Jurkat, Clone E6-1 (cell line): ENCODE results near the gene GDF9.

Source experiments
- DNase-seq: peaks from one replicate; pipeline ENCODE4 v3.0.0-alpha.2; 2011; ENCODE audit warnings: low read depth, low spot score
- H3K4me3 ChIP-seq: 2 replicates; pipeline ENCODE4 v1.5.1; 2011; ENCODE audit warnings: mild to moderate bottlenecking, low read length, control low read depth, moderate library complexity

GDF9 gene

DNA sequence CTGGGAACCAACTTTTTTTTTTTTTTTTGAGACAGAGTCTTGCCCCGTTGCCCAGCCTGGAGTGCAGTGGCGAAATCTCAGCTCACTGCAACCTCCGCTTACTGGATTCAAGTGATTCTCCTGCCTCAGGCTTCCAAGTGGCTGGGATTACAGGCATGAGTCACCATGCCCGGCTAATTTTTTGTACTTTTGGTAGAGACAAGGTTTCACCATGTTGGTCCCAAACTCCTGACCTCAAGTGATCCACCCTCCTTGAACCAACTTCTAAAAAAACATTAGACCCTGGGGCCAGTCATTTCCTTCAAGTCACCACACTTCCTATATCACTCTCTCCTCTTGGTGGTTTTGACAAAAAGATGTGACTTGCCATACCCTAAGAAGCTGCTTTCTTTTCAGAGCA lies 25.0 kb downstream of the GDF9 start:
- no peak for DNase-seq
- no peak overlapping the region for H3K4me3 ChIP-seq

- DNase-seq = no peak
- H3K4me3 ChIP-seq = no peak overlapping the region
Measured at GRCh38 chr5:132840896-132841295, 25.4 kb downstream of the GDF9 start.

GRCh38 chr5:132840313-132840712 lies 26.0 kb downstream of the GDF9 start:
- no peak for DNase-seq
- no peak overlapping the region for H3K4me3 ChIP-seq

DNA sequence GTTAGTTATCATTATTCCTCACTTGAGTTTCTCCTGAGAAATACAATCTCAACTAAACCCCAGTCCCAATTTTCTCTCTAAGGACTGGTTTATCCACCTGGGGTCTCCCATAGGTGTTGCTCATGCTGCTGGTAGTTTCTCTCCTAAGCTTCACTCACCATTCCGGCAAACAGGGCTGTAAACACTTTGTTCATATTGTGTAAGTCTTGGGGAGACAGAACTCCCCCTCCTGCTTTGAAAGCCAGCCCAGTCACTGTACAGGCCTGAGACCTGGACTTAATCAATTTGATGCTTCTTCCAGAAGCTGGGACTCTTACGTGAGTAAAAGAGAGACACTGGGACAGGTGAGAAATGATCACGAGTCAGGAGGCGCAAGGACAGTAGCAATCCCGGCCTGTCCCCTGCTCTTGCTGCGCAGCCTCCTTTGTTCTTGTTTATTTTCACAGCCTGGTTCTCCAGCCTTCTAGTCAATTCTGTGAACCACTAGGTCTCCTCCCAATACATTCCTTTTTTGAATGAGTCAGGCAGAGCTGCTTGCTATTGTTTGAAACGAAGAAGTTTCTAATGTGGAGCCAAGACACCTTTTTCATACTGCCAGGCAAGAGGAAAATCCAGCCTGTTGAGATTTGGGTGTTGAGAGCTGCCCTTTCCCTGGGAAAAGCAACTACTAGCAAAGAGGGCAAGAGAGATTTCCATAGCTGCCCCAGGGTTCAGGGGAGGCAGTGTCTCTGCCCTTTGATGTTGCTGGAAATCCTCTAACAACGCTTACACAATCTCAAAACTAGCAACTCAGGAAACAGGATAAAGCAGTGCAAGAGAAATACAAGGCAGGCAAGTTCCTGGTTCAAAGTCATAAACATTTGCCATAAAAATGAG lies 26.6 kb downstream of the GDF9 start:
- DNase-seq = no peak
- H3K4me3 ChIP-seq = no peak overlapping the region

GRCh38 chr5:132838516-132839282 lies 27.6 kb downstream of the GDF9 start:
- no peak overlapping the region for H3K4me3 ChIP-seq

GRCh38 chr5:132837868-132838267 lies 28.4 kb downstream of the GDF9 start:
- DNase-seq = no peak
- H3K4me3 ChIP-seq = no peak overlapping the region

More at GRCh38 chr5:132838516-132839282, 27.6 kb downstream of the GDF9 start:
- DNase-seq = no peak

GRCh38 chr5:132836852-132837251 lies 29.4 kb downstream of the GDF9 start:
- DNase-seq = no peak
- no peak overlapping the region for H3K4me3 ChIP-seq

GRCh38 chr5:132834057-132834456 lies 32.2 kb downstream of the GDF9 start:
- no peak overlapping the region for H3K4me3 ChIP-seq
- no peak for DNase-seq

DNA sequence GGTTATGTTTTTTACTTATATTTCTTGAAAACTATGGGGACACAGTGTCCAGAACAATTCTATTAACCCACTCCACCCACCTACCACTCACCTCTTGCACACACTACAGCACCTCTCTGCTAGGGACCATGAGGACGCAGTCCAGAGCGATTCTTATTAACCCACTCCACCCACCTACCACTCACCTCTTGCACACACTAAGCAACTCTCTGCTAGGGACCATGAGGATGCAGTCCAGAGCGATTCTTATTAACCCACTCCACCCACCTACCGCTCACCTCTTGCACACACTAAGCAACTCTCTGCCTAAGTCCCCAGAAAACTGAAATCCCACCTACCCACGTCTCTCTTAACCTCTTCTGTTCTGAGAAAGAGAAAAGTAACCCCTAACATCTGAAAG lies 33.7 kb downstream of the GDF9 start:
- no peak overlapping the region for H3K4me3 ChIP-seq
- DNase-seq = no peak

GRCh38 chr5:132831095-132831860 lies 35.0 kb downstream of the GDF9 start:
- no peak for DNase-seq
- no peak overlapping the region for H3K4me3 ChIP-seq

- no peak for DNase-seq
- peak within 1 kb of the TSS; percentile 53 for H3K4me3 ChIP-seq
Measured at GRCh38 chr5:132830436-132831094, 35.7 kb downstream of the GDF9 start, which contains the start of gene SHROOM1. Gene SHROOM1, minus strand, starts transcription at chr5:132830647. Its CDS starts 4,507 bp downstream, at chr5:132826140.

DNA sequence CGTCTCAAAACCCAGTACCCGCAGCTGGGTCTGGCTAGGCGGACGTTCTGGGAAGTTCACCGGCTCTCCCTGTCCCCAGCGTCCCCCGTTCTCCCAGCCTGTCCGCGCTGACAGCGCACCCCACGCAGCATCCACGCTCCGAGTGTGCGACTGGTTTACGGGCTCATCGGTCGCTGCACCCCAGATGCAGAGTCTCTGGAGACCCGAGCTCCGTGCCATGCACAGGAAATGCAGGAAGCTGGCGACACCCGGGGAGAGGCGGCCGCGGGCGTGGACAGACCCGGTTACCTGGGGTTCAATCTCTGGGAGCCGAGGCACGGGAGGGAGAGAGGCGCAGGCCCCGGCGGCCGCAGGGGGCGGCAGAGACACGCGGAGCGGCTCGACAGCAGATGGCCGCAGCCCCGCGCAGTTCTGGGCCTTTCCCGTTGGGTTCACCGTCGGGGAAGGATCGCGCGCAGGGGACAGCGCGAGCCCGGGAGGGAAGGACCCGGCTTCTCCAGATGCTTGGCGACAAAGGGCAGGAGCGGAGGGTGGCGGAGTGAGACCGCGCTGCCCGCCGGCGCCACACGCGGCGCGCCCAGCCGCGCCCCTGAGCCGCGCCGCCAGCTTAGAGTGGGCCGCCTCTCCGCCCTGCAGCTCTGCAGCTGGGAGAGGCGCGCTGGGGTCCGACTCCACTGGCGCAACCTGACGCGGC lies 36.4 kb downstream of the GDF9 start:
- peak; percentile 32 for DNase-seq
- peak overlapping the region; percentile 53 for H3K4me3 ChIP-seq

- no peak for DNase-seq
- no peak overlapping the region for H3K4me3 ChIP-seq
Measured at GRCh38 chr5:132828846-132829494, 37.3 kb downstream of the GDF9 start.

- DNase-seq = no peak
- H3K4me3 ChIP-seq = no peak overlapping the region
Measured at GRCh38 chr5:132827943-132828673, 38.2 kb downstream of the GDF9 start.

GRCh38 chr5:132826424-132827082 lies 39.7 kb downstream of the GDF9 start:
- DNase-seq = no peak
- no peak overlapping the region for H3K4me3 ChIP-seq

GRCh38 chr5:132825834-132826391 lies 40.4 kb downstream of the GDF9 start:
- no peak for DNase-seq

More at GRCh38 chr5:132825834-132826391, 40.4 kb downstream of the GDF9 start:
- H3K4me3 ChIP-seq = no peak overlapping the region
